ENCODE data around the gene SMIM14.
"Not testable (repeated sequence)": the region's sequence is repeated elsewhere in the genome, so short reads cannot be mapped to it uniquely, and the experiment has no call there.

SMIM14 gene

GRCh38 chr4:39562792-39563191, 75.9 kb downstream of the SMIM14 start:
- peaks cover 4% of the 10 kb centered on the region for H3K27me3 Mint-ChIP-seq (ENCODE audit: low read depth)
- H3K9me3 Mint-ChIP-seq = peaks cover 7% of the 10 kb centered on the region
- no peak overlapping the region for H3K27ac Mint-ChIP-seq
- no peak overlapping the region for H3K4me3 Mint-ChIP-seq
- TF ChIP-seq CTCF (IDR thresholded peaks at IDR 0.05; ENCODE audit: unreplicated experiment in 3 of 3) = no peak
- H3K36me3 Mint-ChIP-seq (ENCODE audit: low read depth) = peaks cover 30% of the 10 kb centered on the region
- H3K4me1 Mint-ChIP-seq = peaks cover 7% of the 10 kb centered on the region

DNA sequence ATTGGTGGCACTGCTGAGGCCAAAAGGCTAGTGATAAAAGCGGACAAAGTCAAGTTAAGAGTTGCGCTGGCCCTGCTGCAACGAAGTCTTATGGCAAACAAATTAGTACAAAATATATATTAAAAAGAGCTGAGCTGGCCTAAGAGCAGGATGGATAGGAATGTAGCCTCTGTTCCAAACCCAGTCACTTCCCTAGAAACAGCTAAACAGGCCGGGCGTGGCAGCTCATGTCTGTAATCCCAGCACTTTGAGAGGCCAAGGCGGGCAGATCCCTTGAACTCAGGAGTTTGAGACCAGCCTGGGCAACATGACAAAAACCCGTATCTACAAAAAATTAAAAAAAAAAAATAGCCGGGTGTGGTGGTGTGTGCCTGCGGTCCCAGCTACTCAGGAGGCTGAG, 79.0 kb downstream of the SMIM14 start:
- H3K27me3 Mint-ChIP-seq (ENCODE audit: low read depth) = peaks cover 2% of the 10 kb centered on the region
- TF ChIP-seq CTCF (IDR thresholded peaks at IDR 0.05; ENCODE audit: unreplicated experiment in 3 of 3) = no peak
- peak overlapping the region in 2 of 3 experiments; percentile 55 to 95 for H3K27ac Mint-ChIP-seq
- H3K36me3 Mint-ChIP-seq (ENCODE audit: low read depth) = peaks cover 18% of the 10 kb centered on the region
- peaks cover 7% of the 10 kb centered on the region for H3K4me1 Mint-ChIP-seq
- H3K9me3 Mint-ChIP-seq = no peaks in the 10 kb centered on the region
- H3K4me3 Mint-ChIP-seq = no peak overlapping the region

GRCh38 chr4:39555472-39555871, 83.2 kb downstream of the SMIM14 start:
- H3K9me3 Mint-ChIP-seq = no peaks in the 10 kb centered on the region
- H3K4me3 Mint-ChIP-seq = no peak overlapping the region
- H3K27me3 Mint-ChIP-seq (ENCODE audit: low read depth) = no peaks in the 10 kb centered on the region
- TF ChIP-seq CTCF (IDR thresholded peaks at IDR 0.05; ENCODE audit: unreplicated experiment in 3 of 3) = no peak
- H3K27ac Mint-ChIP-seq = peak overlapping the region in 1 of 3 experiments; percentile 2
- H3K36me3 Mint-ChIP-seq (ENCODE audit: low read depth) = peaks cover 20% of the 10 kb centered on the region
- H3K4me1 Mint-ChIP-seq = peaks cover 7% of the 10 kb centered on the region

- Mint-ChIP-seq H3K36me3 (ENCODE audit: low read depth) (peaks cover 15% of the 10 kb centered on the region), H3K4me1 (peaks cover 15% of the 10 kb centered on the region), H3K4me3 (no peak overlapping the region), H3K9me3 (no peaks in the 10 kb centered on the region), H3K27me3 (ENCODE audit: low read depth) (no peaks in the 10 kb centered on the region), H3K27ac (peak overlapping the region in 2 of 3 experiments; percentile 51 to 56)
- TF ChIP-seq CTCF (IDR thresholded peaks at IDR 0.05; ENCODE audit: unreplicated experiment in 3 of 3) = no peak
Observed at GRCh38 chr4:39548425-39549067, 90.1 kb downstream of the SMIM14 start.

DNA sequence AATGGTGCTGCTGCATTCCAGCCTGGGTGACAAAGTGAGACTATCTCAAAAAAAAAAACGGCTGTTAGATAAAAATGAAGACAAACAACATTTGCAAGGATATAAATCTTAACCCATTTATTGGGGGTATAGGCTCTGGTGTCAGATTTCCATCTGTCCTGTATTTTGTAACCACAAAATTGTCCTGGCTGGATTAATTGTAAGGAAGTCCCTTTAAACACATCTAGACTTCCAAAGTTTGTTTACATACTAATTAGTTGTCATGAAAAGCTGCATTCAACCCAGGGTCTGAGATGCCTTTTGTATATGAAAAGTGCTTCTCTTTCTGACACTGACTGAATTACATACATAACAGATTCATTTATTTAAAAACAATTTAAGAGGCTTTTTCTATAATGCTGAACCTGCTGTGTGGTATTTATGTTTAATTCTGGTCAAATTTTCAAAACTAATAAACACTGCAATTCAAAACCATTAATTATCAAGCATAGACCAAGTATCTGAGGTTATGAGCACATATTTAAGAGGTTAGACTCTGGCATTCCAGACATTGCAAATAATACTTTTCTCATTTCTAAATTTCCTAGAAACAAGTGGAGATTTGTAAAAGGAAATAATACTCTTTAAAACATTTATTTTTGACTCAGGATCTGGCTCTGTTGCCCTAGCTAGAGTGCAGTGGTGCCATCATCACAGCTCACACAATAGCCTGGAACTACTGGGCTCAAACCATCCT, 93.9 kb downstream of the SMIM14 start:
- H3K4me1 Mint-ChIP-seq = peaks cover 45% of the 10 kb centered on the region
- H3K36me3 Mint-ChIP-seq (ENCODE audit: low read depth) = peaks cover 11% of the 10 kb centered on the region
- no peaks in the 10 kb centered on the region for H3K27me3 Mint-ChIP-seq (ENCODE audit: low read depth)
- H3K9me3 Mint-ChIP-seq = no peaks in the 10 kb centered on the region
- H3K4me3 Mint-ChIP-seq = no peak overlapping the region
- H3K27ac Mint-ChIP-seq = peak overlapping the region; percentile 70 to 84 (median 80)
- TF ChIP-seq CTCF (IDR thresholded peaks at IDR 0.05; ENCODE audit: unreplicated experiment in 3 of 3) = no peak

- H3K27ac Mint-ChIP-seq = peak overlapping the region; percentile 70 to 84 (median 80)
- H3K36me3 Mint-ChIP-seq (ENCODE audit: low read depth) = peaks cover 13% of the 10 kb centered on the region
- not testable (repeated sequence) for H3K9me3 Mint-ChIP-seq; H3K4me3 Mint-ChIP-seq; H3K27me3 Mint-ChIP-seq (ENCODE audit: low read depth)
- peaks cover 48% of the 10 kb centered on the region for H3K4me1 Mint-ChIP-seq
Observed at GRCh38 chr4:39544080-39544479, 94.6 kb downstream of the SMIM14 start.

All from nephron (organoid).